Thyroid gland (tissue), 4 donors: ENCODE results near the gene ZNF416.

ENCODE experiments used
- CTCF ChIP-seq, 6 experiments: fragments of 200-600 bp in 3 of 6; fragments of 450-650 bp in 3 of 6; sonication (generic) in 3 of 6; IDR thresholded peaks; one replicate each; pipeline ENCODE4 v1.5.1; 2016 to 2019; ENCODE audit warnings: antibody characterized with exemption in 6 of 6, mild to moderate bottlenecking in 2 of 6, inconsistent platforms in 1 of 6, moderate library complexity in 1 of 6
- POLR2A ChIP-seq, 2 donors: fragments of 450-650 bp; IDR thresholded peaks; one replicate each; pipeline ENCODE4 v1.6.1; 2017; ENCODE audit warnings: antibody characterized with exemption in 2 of 2, mild to moderate bottlenecking in 2 of 2, moderate library complexity in 1 of 2

GRCh38 chr19:57583104-57583520, 4.4 kb upstream of the ZNF416 start:
- TF ChIP-seq CTCF (IDR thresholded peaks at IDR 0.05) (no peak), POLR2A (IDR thresholded peaks at IDR 0.05) (no peak)
